ENCODE data around the gene MMP24OS.

The MMP24OS gene

DNA sequence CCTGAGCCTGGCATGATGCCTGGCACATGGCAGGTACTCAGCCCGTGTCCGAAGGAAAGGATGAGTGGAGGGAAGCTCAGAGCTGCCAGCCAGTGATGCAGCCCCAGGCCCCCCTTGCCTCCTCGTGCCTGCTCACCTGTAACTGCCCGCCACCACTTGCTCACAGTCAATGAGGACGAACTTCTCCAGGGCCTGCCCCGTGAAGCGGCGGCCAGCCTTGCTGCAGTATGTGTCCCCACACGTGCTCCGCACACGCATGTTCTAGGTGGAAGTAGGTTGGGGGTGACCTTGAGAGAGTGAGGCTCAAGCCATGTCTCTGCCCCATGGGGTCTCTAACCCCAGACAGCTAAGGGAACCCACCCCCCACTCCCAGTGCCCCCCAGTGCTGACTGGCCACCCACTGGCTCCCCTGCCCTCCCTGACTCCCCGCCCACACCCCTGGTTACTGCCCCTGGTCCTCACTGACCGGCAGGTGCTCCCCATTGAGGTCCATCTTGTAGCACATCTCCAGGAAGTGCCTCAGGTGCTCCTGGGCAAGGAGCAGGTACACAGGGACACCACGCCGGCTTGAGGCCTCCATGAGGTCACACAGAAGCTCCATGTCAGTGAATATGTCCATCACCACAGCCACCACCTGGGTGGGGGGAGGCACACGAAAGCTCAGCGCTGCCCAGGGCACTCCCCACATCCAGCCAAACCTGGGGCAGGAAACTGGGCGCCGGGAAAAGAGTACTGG is 10.6 kb upstream of the MMP24OS start:
- no peak overlapping the region for H3K4me3 ChIP-seq (ENCODE audit: low read depth, low read length)
- DNase-seq (ENCODE audit: low read depth) = no peak
- TF ChIP-seq, protein P1, sequence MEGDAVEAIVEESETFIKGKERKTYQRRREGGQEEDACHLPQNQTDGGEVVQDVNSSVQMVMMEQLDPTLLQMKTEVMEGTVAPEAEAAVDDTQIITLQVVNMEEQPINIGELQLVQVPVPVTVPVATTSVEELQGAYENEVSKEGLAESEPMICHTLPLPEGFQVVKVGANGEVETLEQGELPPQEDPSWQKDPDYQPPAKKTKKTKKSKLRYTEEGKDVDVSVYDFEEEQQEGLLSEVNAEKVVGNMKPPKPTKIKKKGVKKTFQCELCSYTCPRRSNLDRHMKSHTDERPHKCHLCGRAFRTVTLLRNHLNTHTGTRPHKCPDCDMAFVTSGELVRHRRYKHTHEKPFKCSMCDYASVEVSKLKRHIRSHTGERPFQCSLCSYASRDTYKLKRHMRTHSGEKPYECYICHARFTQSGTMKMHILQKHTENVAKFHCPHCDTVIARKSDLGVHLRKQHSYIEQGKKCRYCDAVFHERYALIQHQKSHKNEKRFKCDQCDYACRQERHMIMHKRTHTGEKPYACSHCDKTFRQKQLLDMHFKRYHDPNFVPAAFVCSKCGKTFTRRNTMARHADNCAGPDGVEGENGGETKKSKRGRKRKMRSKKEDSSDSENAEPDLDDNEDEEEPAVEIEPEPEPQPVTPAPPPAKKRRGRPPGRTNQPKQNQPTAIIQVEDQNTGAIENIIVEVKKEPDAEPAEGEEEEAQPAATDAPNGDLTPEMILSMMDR (conservative IDR thresholded peaks at IDR 0.05; ENCODE audit: low read depth, low read length) = no peak

DNA sequence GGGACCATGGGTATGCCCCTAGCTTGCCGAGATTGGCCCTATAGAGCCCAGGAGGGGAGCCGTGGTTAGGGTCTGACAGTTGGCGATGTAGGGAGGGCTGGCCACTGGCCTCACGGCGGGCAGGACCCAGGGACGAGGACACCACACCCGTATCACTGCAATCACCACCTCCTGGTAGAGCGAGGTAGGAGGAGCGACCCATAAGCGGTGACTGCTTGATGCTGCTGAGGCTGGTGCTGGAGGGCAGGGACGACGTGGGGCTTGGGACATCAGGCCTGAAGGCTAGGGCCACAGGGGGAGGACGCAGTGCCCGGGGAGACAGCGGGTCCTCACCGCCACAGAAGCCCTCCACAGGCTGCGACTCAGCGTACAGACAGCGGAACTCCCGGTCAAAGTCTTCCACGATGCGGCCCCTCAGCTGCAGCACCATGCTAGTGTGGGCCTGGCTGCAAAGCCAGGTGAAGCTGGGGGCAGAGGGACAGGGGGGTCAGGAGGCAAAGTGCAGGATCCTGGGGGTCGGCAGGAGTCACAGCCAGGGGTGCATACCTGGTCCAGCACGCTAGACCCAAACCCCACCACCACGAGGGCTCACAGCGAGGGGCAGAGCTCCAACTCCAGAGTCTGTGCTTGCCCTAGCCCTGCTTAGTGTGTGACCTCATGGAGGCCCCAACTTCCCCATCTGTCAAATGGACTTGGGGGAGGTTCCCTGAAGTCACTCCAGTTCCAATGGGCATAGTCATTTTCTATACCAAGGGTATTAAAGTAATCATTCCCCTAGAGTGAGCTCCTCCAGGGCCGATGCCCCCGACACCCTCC is 9.8 kb upstream of the MMP24OS start:
- H3K4me3 ChIP-seq (ENCODE audit: low read depth, low read length) = no peak overlapping the region
- TF ChIP-seq, protein P1 (conservative IDR thresholded peaks at IDR 0.05; ENCODE audit: low read depth, low read length) = no peak
- DNase-seq (ENCODE audit: low read depth) = no peak

DNA sequence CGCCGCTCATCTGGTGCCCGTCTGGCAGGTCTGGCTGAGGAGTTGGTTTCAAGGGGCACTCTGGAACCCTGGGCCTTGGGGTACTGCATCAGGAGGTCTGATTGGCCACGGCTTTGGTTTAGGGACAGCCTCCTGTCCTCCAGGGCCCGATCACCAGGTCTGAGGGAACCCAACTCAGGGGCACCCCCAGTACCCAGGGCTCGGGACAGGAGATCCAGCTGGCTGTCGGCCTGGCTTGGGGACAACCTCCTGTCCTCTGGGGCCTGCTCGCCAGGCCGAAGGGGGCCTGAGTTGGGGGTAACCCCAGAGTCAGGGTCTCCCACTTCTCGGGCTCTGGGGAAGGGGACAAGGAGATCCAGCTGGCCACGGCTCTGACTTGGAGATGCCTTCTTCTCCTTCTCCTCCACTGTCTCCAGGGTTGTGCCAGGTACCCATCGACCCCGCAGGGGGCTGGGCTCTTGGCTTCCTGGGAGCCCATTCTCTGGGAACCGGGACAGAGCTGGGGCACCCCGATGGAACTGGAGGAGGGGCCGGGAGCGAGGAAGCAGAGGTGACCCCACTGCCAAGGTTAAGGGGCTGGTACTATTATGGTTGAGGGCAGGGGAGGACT is 9.1 kb upstream of the MMP24OS start:
- H3K4me3 ChIP-seq (ENCODE audit: low read depth, low read length) = no peak overlapping the region
- TF ChIP-seq, protein P1 (conservative IDR thresholded peaks at IDR 0.05; ENCODE audit: low read depth, low read length) = no peak
- DNase-seq (ENCODE audit: low read depth) = no peak

DNA sequence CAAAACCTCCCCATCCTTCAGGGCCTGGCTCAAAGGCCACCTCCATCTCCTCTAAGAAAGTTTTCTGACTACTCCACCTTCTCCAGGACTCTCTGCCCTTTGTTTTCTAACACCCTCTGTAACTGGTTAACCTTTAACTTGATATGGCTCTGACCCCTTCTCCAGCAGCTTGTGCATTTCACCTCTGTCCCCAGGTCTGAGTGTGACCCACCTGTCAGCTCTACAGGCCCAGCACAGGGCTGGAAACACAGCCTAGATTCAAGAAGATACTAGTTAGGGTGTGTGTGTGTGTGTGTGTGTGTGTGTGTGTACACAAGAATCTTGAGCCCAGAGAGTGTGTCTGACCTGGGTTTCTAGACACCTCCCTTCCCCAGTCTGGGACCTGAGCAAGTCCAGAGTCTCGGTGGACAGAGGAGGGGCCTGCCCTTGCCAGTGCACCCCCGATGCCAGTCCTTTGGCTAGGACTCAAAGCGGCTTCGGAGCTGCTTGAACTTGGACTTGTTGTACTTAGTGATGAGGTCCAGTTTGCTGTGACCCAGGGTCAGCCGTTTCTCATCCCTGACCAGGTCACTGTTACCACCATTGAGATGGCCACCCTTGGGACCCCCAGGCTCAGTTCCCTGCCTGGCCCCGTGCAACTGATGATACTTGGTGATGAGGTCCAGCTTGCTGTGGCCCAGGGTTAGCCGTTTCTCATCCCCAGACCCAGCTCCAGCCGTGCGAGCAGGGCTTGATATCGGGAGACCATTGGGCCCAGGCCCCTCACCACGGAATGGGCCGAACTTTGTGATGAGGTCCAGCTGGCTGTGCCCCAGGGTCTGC is 8.4 kb upstream of the MMP24OS start:
- DNase-seq (ENCODE audit: low read depth) = no peak
- H3K4me3 ChIP-seq (ENCODE audit: low read depth, low read length) = no peak overlapping the region
- TF ChIP-seq, protein P1 (conservative IDR thresholded peaks at IDR 0.05; ENCODE audit: low read depth, low read length) = no peak

DNA sequence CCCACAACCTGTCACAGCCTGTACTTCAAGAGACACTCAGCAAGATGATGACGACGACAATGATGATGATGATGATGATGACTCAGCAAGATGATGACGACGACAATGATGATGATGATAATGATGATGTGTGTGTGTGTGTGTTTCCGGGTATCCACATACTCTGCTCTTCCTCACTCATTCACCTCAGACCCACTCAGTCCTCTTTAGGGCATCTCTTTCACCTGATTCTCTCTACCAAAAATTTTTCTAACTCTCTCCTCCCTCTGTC is 7.8 kb upstream of the MMP24OS start:
- TF ChIP-seq, protein P1 (conservative IDR thresholded peaks at IDR 0.05; ENCODE audit: low read depth, low read length) = no peak
- DNase-seq (ENCODE audit: low read depth) = no peak
- no peak overlapping the region for H3K4me3 ChIP-seq (ENCODE audit: low read depth, low read length)

DNA sequence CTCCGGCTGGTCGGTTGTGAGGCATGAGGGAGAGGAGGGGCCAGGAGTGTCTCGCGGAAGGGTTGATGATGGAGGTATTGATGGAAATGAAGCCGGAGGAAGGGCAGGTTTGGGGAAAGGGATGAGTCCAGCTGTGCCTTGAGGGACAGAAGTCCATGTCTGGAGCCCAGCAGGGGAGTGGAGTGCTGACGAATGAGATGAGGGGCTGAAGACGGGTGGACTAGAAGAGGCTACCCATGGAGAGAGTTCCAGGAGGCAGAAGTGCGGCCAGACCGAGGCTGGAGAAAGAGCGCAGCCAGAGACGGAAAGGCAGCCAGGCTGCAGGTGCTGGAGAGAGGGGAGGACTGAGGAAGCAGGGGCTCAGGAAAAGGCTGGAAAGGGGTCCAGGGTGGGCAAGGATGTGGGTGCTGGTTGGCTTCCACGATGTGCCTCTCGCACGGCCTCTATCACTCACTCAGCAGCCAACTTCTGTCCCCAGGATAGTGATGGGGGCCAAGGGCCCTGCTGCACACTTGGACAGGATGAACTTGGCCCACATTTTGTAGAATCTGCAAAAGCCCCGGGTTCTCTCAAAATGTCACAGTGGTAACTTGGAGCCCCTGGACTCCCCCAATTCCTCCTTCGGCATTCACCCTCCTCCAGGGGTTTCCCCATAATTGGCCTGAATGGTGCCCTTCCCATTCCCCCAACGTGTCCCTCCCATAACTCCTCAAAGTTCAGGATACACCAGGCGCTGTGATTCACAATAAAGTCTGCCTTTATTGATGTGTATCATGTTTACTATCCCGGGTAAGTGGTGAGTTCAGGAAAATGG is 7.3 kb upstream of the MMP24OS start:
- H3K4me3 ChIP-seq (ENCODE audit: low read depth, low read length) = peak overlapping the region; percentile 86
- TF ChIP-seq, protein P1 (conservative IDR thresholded peaks at IDR 0.05; ENCODE audit: low read depth, low read length) = no peak
- no peak for DNase-seq (ENCODE audit: low read depth)
